ENCODE results near the gene GJA4. TPM values are rescaled to one million over a fixed set of nuclear protein-coding genes. Genes with fewer than 3 reads are reported as not detected.

GJA4 gene
- total RNA-seq, 2 donors from 2014 or later: 2.3 to 3.5 TPM

GRCh38 chr1:34761176-34761761 lies 31.5 kb upstream of the GJA4 start:
- no peak for TF ChIP-seq CTCF (IDR thresholded peaks at IDR 0.05)
- intact Hi-C loops (cut with DNase I): no loop called here
- Histone ChIP-seq H3K9me3 (no peaks in the 10 kb centered on the region), H3K4me1 (no peaks in the 10 kb centered on the region), H3K4me3 (no peak overlapping the region), H3K27ac (no peak overlapping the region), H3K36me3 (no peaks in the 10 kb centered on the region), H3K27me3 (no peaks in the 10 kb centered on the region), H3K9ac (ENCODE audit: low read depth in 2 of 2, low read length in 2 of 2) (no peak overlapping the region)
- no peak for DNase-seq

GRCh38 chr1:34761776-34762307 lies 31.0 kb upstream of the GJA4 start:
- no peaks in the 10 kb centered on the region for H3K36me3 ChIP-seq
- H3K27ac ChIP-seq: no peak overlapping the region
- no peaks in the 10 kb centered on the region for H3K27me3 ChIP-seq
- no peaks in the 10 kb centered on the region for H3K4me1 ChIP-seq
- intact Hi-C loops (cut with DNase I): no loop called here
- H3K9me3 ChIP-seq: no peaks in the 10 kb centered on the region
- no peak for TF ChIP-seq CTCF (IDR thresholded peaks at IDR 0.05)
- no peak overlapping the region for H3K9ac ChIP-seq (ENCODE audit: low read depth in 2 of 2, low read length in 2 of 2)
- no peak for DNase-seq
- no peak overlapping the region for H3K4me3 ChIP-seq

GRCh38 chr1:34762474-34763141 lies 30.2 kb upstream of the GJA4 start:
- no peak for DNase-seq
- intact Hi-C loops (cut with DNase I): no loop called here
- Histone ChIP-seq H3K9me3 (no peaks in the 10 kb centered on the region), H3K27ac (no peak overlapping the region), H3K36me3 (no peaks in the 10 kb centered on the region), H3K4me3 (no peak overlapping the region), H3K9ac (ENCODE audit: low read depth in 2 of 2, low read length in 2 of 2) (no peak overlapping the region), H3K4me1 (no peaks in the 10 kb centered on the region), H3K27me3 (no peaks in the 10 kb centered on the region)
- no peak for TF ChIP-seq CTCF (IDR thresholded peaks at IDR 0.05)

- Histone ChIP-seq H3K4me1 (no peaks in the 10 kb centered on the region), H3K36me3 (no peaks in the 10 kb centered on the region), H3K4me3 (no peak overlapping the region), H3K27me3 (no peaks in the 10 kb centered on the region), H3K27ac (no peak overlapping the region), H3K9ac (ENCODE audit: low read depth in 2 of 2, low read length in 2 of 2) (no peak overlapping the region), H3K9me3 (no peaks in the 10 kb centered on the region)
- intact Hi-C loops (cut with DNase I): no loop called here
- no peak for DNase-seq
- no peak for TF ChIP-seq CTCF (IDR thresholded peaks at IDR 0.05)
Observed at GRCh38 chr1:34763142-34763781, 29.5 kb upstream of the GJA4 start.

- Histone ChIP-seq H3K36me3 (no peaks in the 10 kb centered on the region), H3K9ac (ENCODE audit: low read depth in 2 of 2, low read length in 2 of 2) (no peak overlapping the region), H3K9me3 (no peaks in the 10 kb centered on the region), H3K4me1 (no peaks in the 10 kb centered on the region), H3K4me3 (no peak overlapping the region), H3K27me3 (no peaks in the 10 kb centered on the region), H3K27ac (no peak overlapping the region)
- intact Hi-C loops (cut with DNase I): no loop called here
- no peak for DNase-seq
- TF ChIP-seq CTCF (IDR thresholded peaks at IDR 0.05): no peak
Observed at GRCh38 chr1:34768856-34769255, 23.9 kb upstream of the GJA4 start.

Measured in colonic mucosa (tissue), 4 donors.